ENCODE data around the gene SLC30A2. TPM values are rescaled to one million over a fixed set of nuclear protein-coding genes. Genes with fewer than 3 reads are reported as not detected.

SLC30A2 gene
- total and polyA plus RNA-seq, 2 of the 13 experiments (the other 11 are each of a cell fraction or from before 2014, with no cell fraction given) = not detected

- peak; percentile 78 for TF ChIP-seq GMEB2 (CRISPR knock-in tag; IDR thresholded peaks at IDR 0.05; ENCODE audit: low read depth)
- no peak for TF ChIP-seq MBD4 (IDR thresholded peaks at IDR 0.05; ENCODE audit: borderline replicate concordance, low read length)
- peak; percentile 75; the same call in 1 of the 2 replicates for TF ChIP-seq TFE3 (CRISPR knock-in tag; IDR thresholded peaks at IDR 0.05)
- no peak for TF ChIP-seq MTF1 (CRISPR knock-in tag; IDR thresholded peaks at IDR 0.05)
- peak; percentile 83 for TF ChIP-seq ZFP91 (CRISPR knock-in tag; IDR thresholded peaks at IDR 0.05; ENCODE audit: borderline replicate concordance)
- no peak; the same call in 1 of the 2 replicates for TF ChIP-seq ZNF460 (CRISPR knock-in tag; IDR thresholded peaks at IDR 0.05; ENCODE audit: borderline replicate concordance)
- peak; percentile 84 for TF ChIP-seq HMG20B (CRISPR knock-in tag; conservative IDR thresholded peaks at IDR 0.05)
- TF ChIP-seq CENPT (CRISPR knock-in tag; IDR thresholded peaks at IDR 0.05; ENCODE audit: low read depth) = no peak
- peak; percentile 38; the same call in 1 of the 2 replicates for TF ChIP-seq EHMT2 (IDR thresholded peaks at IDR 0.05; ENCODE audit: borderline replicate concordance, low read depth, low read length)
- TF ChIP-seq TRIM22 (IDR thresholded peaks at IDR 0.05) = no peak
- TF ChIP-seq HIC2 (CRISPR knock-in tag; IDR thresholded peaks at IDR 0.05; ENCODE audit: low read depth) = 0 out of 2 replicates have a peak, but pooled peaks have one; percentile 38
- no peak for TF ChIP-seq ATF5 (CRISPR knock-in tag; IDR thresholded peaks at IDR 0.05; ENCODE audit: low read depth)
- TF ChIP-seq CREBL2 (CRISPR knock-in tag; IDR thresholded peaks at IDR 0.05; ENCODE audit: borderline replicate concordance) = no peak
- 0 out of 2 replicates have a peak, but pooled peaks have one; percentile 2 for TF ChIP-seq ZNF564 (CRISPR knock-in tag; IDR thresholded peaks at IDR 0.05)
- no peak for TF ChIP-seq ZUFSP (CRISPR knock-in tag; IDR thresholded peaks at IDR 0.05; ENCODE audit: borderline replicate concordance)
Measured at GRCh38 chr1:25997828-25998761, 47.8 kb downstream of the SLC30A2 start, which contains the start of gene PAFAH2 (continued).
